GM19468 (cell line): ENCODE data around the gene C10orf143.

ENCODE experiments used
- ATAC-seq: cut with Tn5 transposase; IDR thresholded peaks from one replicate; pipeline ENCODE4 v1.9.1; 2021; ENCODE audit warnings: mild to moderate bottlenecking, moderate library complexity, moderate number of reproducible peaks; ENCODE audit not compliant: unreplicated experiment; ENCODE audit errors: extremely low read depth

The C10orf143 gene

GRCh38 chr10:130062201-130062600, 48.4 kb downstream of the C10orf143 start:
- no peak for ATAC-seq

- ATAC-seq, result no peak
These were observed 48.9 kb downstream of the C10orf143 start for GRCh38 chr10:130061760-130062159.

GRCh38 chr10:130054021-130054420, 56.6 kb downstream of the C10orf143 start:
- ATAC-seq, result no peak

- no peak for ATAC-seq
These were observed 57.1 kb downstream of the C10orf143 start for GRCh38 chr10:130053561-130053960.

GRCh38 chr10:130052193-130052592, 58.4 kb downstream of the C10orf143 start:
- no peak for ATAC-seq

- no peak for ATAC-seq
These were observed 59.9 kb downstream of the C10orf143 start for GRCh38 chr10:130050721-130051120.

GRCh38 chr10:130049987-130050386, 60.6 kb downstream of the C10orf143 start:
- ATAC-seq, result no peak

- no peak for ATAC-seq
These were observed 61.4 kb downstream of the C10orf143 start for GRCh38 chr10:130049244-130049643.

- ATAC-seq, result no peak
These were observed 62.5 kb downstream of the C10orf143 start for GRCh38 chr10:130048081-130048480.

- no peak for ATAC-seq
These were observed 63.3 kb downstream of the C10orf143 start for GRCh38 chr10:130047336-130047735.

- ATAC-seq, result no peak
These were observed 64.0 kb downstream of the C10orf143 start for GRCh38 chr10:130046591-130046990.

- no peak for ATAC-seq
These were observed 64.8 kb downstream of the C10orf143 start for GRCh38 chr10:130045801-130046321.

GRCh38 chr10:130045091-130045652, 65.5 kb downstream of the C10orf143 start:
- no peak for ATAC-seq

- ATAC-seq, result no peak
These were observed 66.3 kb downstream of the C10orf143 start for GRCh38 chr10:130044067-130045061.

- no peak for ATAC-seq
These were observed 67.1 kb downstream of the C10orf143 start for GRCh38 chr10:130043491-130043890.

GRCh38 chr10:130042381-130042780, 68.2 kb downstream of the C10orf143 start:
- no peak for ATAC-seq

GRCh38 chr10:130041451-130042371, 68.9 kb downstream of the C10orf143 start:
- ATAC-seq, result no peak

- no peak for ATAC-seq
These were observed 69.8 kb downstream of the C10orf143 start for GRCh38 chr10:130040817-130041330.

GRCh38 chr10:130040351-130040750, 70.3 kb downstream of the C10orf143 start:
- ATAC-seq, result no peak

GRCh38 chr10:130039141-130039540, 71.5 kb downstream of the C10orf143 start:
- no peak for ATAC-seq
